ENCODE results near the gene ANKRD11. TPM values are rescaled to one million over a fixed set of nuclear protein-coding genes. Genes with fewer than 3 reads are reported as not detected.

Gene ANKRD11
- total and polyA plus RNA-seq, 8 donors: 43.9 to 74.0 (median 46.2) TPM

DNA sequence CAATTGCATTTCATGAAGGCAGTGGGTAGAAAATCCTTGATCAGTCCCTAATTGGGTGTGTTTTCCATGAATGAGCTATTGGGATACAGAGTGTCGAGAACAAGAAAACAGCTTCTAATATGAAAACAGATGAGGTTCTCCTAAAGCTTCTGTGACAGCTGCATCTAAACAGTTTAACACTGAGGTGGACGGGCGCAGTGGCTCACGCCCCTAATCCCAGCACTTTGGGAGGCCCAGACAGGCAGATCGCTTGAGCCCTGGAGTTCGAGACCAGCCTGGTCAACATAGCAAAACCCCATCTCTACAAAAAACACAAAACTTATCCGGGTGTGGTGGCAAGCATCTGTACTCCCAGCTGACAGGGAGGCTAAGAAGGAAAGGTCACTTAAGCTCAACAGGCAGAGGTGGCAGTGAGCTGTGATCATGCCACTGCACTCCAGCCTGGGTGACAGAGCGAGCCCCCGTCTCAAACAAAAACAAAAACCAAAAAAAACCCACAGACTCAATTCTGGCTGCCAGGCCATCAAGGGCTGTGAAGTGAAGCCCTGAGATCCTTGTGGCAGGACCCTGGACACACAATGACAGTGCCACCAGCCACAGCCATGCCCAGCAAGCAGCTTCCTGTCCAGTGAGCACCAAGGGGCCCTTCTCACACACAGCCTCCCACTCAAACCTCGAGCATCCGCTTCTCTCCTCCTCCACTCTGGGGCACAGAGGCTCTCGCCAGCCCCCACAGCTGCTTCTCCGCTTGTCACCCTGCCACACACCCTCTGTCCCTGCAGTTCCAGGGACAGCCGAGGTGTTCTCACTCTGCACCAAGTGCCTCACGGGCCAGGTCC is 44.0 kb downstream of the ANKRD11 start:
- H3K9me3 ChIP-seq: no peaks in the 10 kb centered on the region
- ATAC-seq (no peak), FAIRE-seq (no peak), DNase-seq (no peak)
- intact Hi-C loops (cut with DNase I): no loop called here
- H3K4me1 ChIP-seq: peaks cover 54 to 68% (median 55%) of the 10 kb centered on the region in 3 donors
- H3K27ac ChIP-seq: no peak overlapping the region
- WGBS, 2 donors: 74 to 76% methylated on average over 15 of the region's 15 CpGs
- no peaks in the 10 kb centered on the region for H3K27me3 ChIP-seq
- H3K4me3 ChIP-seq: no peak overlapping the region
- H3K36me3 ChIP-seq: no peaks in the 10 kb centered on the region
- TF ChIP-seq, protein P1, sequence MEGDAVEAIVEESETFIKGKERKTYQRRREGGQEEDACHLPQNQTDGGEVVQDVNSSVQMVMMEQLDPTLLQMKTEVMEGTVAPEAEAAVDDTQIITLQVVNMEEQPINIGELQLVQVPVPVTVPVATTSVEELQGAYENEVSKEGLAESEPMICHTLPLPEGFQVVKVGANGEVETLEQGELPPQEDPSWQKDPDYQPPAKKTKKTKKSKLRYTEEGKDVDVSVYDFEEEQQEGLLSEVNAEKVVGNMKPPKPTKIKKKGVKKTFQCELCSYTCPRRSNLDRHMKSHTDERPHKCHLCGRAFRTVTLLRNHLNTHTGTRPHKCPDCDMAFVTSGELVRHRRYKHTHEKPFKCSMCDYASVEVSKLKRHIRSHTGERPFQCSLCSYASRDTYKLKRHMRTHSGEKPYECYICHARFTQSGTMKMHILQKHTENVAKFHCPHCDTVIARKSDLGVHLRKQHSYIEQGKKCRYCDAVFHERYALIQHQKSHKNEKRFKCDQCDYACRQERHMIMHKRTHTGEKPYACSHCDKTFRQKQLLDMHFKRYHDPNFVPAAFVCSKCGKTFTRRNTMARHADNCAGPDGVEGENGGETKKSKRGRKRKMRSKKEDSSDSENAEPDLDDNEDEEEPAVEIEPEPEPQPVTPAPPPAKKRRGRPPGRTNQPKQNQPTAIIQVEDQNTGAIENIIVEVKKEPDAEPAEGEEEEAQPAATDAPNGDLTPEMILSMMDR (IDR thresholded peaks at IDR 0.05): no peak

DNA sequence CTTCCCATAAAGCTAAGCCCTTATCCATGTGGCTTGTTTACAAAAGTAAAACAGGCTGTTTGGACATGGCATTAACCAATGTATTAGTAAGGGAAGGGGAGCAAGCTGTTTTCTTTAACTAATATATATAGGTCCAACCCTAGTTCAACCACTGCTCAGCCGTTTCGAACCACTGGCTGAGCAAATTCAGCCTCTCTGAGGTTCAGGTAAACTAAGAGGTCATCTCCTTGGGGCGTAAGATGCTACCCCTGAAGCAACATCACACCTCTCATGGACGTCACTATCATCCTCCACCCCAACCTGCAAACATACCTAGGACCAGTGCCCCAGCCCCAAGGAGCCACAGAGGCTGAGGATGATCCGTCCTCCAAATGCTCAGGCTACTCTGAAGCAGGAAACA is 45.2 kb downstream of the ANKRD11 start:
- Histone ChIP-seq H3K36me3 (no peaks in the 10 kb centered on the region), H3K4me3 (no peak overlapping the region), H3K4me1 (peaks cover 47 to 64% (median 54%) of the 10 kb centered on the region in 3 donors), H3K9me3 (no peaks in the 10 kb centered on the region), H3K27me3 (no peaks in the 10 kb centered on the region), H3K27ac (peak overlapping the region in 1 of 4 donors; percentile 36)
- intact Hi-C loops (cut with DNase I): no loop called here
- DNase-seq (no peak), ATAC-seq (no peak), FAIRE-seq (no peak)
- WGBS, 2 donors: 48 to 53% methylated on average over 5 of the region's 5 CpGs
- TF ChIP-seq, protein P1 (IDR thresholded peaks at IDR 0.05): no peak

DNA sequence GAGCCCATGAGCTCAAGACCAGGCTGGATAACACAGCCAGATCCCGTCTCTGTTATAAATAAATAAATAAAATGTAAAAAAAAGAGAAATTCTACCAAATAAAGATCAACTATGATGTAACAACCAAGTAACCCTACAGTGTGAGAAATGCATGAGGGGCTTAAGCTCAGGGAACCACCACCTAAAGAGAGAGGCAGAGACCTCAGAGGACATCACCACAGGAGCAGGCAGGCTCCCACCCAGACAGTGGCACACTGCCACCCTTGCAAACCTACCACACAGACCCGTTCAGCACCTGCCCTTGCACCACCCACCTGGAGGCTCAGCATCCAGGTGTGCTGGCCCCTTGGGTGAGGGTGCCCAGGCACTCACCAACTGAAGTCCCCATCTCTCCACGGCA is 45.6 kb downstream of the ANKRD11 start:
- no peak overlapping the region for H3K4me3 ChIP-seq
- TF ChIP-seq, protein P1 (IDR thresholded peaks at IDR 0.05): no peak
- intact Hi-C loops (cut with DNase I): no loop called here
- H3K4me1 ChIP-seq: peaks cover 47 to 59% (median 50%) of the 10 kb centered on the region in 3 donors
- H3K27ac ChIP-seq: peak overlapping the region in 2 of 4 donors; percentile 0 to 36
- H3K9me3 ChIP-seq: no peaks in the 10 kb centered on the region
- peak in 1 of 4 donors; percentile 4 for ATAC-seq
- 19 to 26% methylated on average over 3 of the region's 3 CpGs for WGBS, 2 donors
- H3K27me3 ChIP-seq: no peaks in the 10 kb centered on the region
- FAIRE-seq: no peak
- no peak for DNase-seq
- no peaks in the 10 kb centered on the region for H3K36me3 ChIP-seq

DNA sequence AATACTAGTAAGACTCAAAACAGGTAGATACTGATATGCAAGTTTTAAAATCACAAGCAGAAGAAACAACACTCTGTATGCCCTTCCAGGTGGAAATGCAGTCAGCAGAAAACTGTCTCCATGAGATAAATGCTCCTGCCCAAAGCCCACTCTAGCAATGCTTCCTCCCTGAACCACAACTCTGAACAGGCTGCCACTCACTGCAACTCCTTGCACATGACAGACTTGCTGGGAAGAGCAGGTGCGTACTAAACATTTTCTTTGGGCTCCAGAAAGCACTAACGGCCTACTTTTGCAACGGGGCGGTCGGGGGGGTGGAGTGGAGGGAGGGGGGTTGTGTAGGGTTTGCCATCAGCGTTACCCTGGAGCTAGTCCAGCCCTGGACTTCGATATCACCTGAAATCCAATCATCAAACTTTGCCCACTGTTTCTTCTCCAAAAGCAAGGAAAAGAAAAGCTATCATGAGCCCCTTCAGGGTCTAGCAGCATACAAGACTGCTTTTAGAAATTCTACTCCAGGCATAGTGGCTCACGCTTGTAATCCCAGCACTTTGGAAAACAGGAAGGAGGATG is 46.1 kb downstream of the ANKRD11 start:
- TF ChIP-seq, protein P1 (IDR thresholded peaks at IDR 0.05): no peak
- FAIRE-seq (no peak), DNase-seq (no peak), ATAC-seq (peak in 3 of 4 donors; percentile 4 to 25 (median 15))
- Histone ChIP-seq H3K4me3 (no peak overlapping the region), H3K27ac (peak overlapping the region in 2 of 4 donors; percentile 0 to 36), H3K9me3 (no peaks in the 10 kb centered on the region), H3K27me3 (no peaks in the 10 kb centered on the region), H3K36me3 (no peaks in the 10 kb centered on the region), H3K4me1 (peaks cover 47 to 58% (median 49%) of the 10 kb centered on the region in 3 donors)
- intact Hi-C loops (cut with DNase I): no loop called here
- WGBS, 2 donors: 12 to 14% methylated on average over 8 of the region's 8 CpGs

DNA sequence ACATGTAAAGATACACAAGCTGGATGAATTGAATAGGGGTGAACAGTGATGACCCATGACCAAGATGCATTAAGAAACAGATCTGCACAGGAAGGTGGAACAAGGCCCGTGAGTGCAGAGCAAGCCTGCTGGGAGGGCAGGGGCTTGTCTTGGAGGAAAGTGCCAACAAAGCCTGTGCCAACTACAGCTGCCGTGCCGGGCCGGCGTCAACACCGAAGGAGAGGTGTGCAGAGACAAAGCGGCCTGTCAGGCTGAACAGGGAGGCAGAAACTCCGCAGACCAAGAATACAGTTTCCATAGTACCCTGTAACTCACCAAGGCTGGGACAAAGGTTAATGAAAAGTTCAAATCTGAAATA is 46.7 kb downstream of the ANKRD11 start:
- H3K9me3 ChIP-seq: no peaks in the 10 kb centered on the region
- H3K27me3 ChIP-seq: no peaks in the 10 kb centered on the region
- H3K4me1 ChIP-seq: peaks cover 47 to 56% (median 49%) of the 10 kb centered on the region in 3 donors
- no peak overlapping the region for H3K4me3 ChIP-seq
- peak overlapping the region in 2 of 4 donors; percentile 0 to 22 for H3K27ac ChIP-seq
- 11% methylated on average over 8 of the region's 8 CpGs for WGBS, 2 donors
- no peaks in the 10 kb centered on the region for H3K36me3 ChIP-seq
- peak; percentile 61 to 88 (median 70) for DNase-seq
- TF ChIP-seq, protein P1 (IDR thresholded peaks at IDR 0.05): no peak
- intact Hi-C loops (cut with DNase I): no loop called here
- no peak for FAIRE-seq
- peak; percentile 72 to 85 (median 78) for ATAC-seq

Data from pancreas (tissue), 10 donors.